ENCODE results near the gene RBM17. TPM values are rescaled to one million over a fixed set of nuclear protein-coding genes. Genes with fewer than 3 reads are reported as not detected.

The RBM17 gene
- total RNA-seq, 2 donors from 2014 or later = 54.5 to 57.0 TPM

- intact Hi-C loops (cut with DNase I) = no loop called here
- Histone ChIP-seq H3K4me1 (peaks cover 52% of the 10 kb centered on the region), H3K9me3 (no peaks in the 10 kb centered on the region), H3K27me3 (no peaks in the 10 kb centered on the region), H3K36me3 (replicated peaks in 1 of 2; ENCODE audit: insufficient read depth in 1 of 2, low read depth in 2 of 2) (no peaks in the 10 kb centered on the region), H3K27ac (no peak overlapping the region), H3K4me3 (no peak overlapping the region)
- WGBS, 2 donors = 66 to 72% methylated on average over 2 of the region's 2 CpGs
- DNase-seq (no peak), ATAC-seq (no peak)
- TF ChIP-seq POLR2A (IDR thresholded peaks at IDR 0.05) (no peak), CTCF (IDR thresholded peaks at IDR 0.05) (no peak)
Measured at GRCh38 chr10:6092731-6093130, 3.9 kb downstream of the RBM17 start.

DNA sequence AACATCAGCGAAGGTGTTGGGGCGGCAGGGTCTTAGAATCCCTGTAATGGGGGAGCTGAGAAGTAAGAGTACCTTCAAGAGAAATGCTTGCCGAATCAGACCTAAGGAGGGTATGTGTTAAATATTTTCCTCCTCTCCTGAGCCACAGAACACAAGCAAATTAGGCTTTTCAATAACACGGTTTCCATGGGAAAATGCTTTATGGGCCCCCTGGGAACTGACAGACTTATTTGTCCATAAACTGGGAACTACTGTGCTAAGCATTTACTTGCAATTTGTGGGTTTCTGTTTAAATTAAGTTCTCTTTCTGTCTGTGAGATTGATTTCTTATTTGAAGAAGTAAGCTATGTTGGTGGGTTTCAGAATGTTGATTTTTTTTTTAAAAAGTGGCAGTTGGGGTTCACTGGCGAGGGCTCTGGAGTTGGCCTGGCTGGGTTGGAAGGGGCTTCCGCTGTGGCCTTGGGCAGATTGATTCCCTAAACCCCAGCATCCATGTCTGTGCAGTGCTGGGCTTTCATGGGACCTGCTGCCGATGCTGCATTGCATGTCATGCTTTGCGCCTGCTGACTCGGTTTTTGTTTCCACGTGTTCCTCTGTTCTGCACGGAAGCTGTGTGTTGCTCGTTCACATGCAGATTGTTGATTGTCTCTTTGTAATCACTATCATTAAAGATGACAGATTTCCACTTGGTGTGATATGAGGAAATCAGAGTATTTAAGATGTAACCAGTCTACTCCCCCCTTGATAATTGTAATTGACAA is 7.2 kb downstream of the RBM17 start:
- no peak for DNase-seq
- Histone ChIP-seq H3K9me3 (no peaks in the 10 kb centered on the region), H3K4me1 (peaks cover 37% of the 10 kb centered on the region), H3K27me3 (no peaks in the 10 kb centered on the region), H3K36me3 (replicated peaks in 1 of 2; ENCODE audit: insufficient read depth in 1 of 2, low read depth in 2 of 2) (no peaks in the 10 kb centered on the region), H3K27ac (no peak overlapping the region), H3K4me3 (no peak overlapping the region)
- no peak for TF ChIP-seq CTCF (IDR thresholded peaks at IDR 0.05)
- no peak for TF ChIP-seq POLR2A (IDR thresholded peaks at IDR 0.05)
- intact Hi-C loops (cut with DNase I) = no loop called here
- no peak for ATAC-seq
- WGBS, 2 donors = 75% methylated on average over 12 of the region's 12 CpGs

DNA sequence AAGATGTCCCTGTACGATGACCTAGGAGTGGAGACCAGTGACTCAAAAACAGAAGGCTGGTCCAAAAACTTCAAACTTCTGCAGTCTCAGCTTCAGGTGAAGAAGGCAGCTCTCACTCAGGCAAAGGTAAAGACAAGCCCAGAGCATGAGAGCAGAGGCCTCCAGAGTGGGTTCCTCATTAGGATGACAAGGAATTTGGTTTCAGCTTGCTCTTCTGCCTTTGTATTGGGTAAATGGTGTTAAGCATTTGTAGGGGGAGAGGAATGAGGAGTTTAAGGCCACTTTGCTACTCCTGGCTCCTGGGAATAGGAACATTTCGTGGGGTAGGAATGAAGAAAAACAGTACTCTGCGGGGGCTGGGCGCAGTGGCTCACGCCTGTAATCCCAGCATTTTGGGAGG is 8.2 kb downstream of the RBM17 start:
- no peak for DNase-seq
- no peaks in the 10 kb centered on the region for H3K9me3 ChIP-seq
- H3K27me3 ChIP-seq = no peaks in the 10 kb centered on the region
- no peak overlapping the region for H3K27ac ChIP-seq
- no peak overlapping the region for H3K4me3 ChIP-seq
- ATAC-seq = no peak
- WGBS, 2 donors = 92 to 94% methylated on average over 5 of the region's 5 CpGs
- peaks cover 0 to 7% of the 10 kb centered on the region in 2 donors for H3K36me3 ChIP-seq (replicated peaks in 1 of 2; ENCODE audit: insufficient read depth in 1 of 2, low read depth in 2 of 2)
- TF ChIP-seq POLR2A (IDR thresholded peaks at IDR 0.05) = no peak
- H3K4me1 ChIP-seq = peaks cover 26% of the 10 kb centered on the region
- intact Hi-C loops (cut with DNase I) = no loop called here

GRCh38 chr10:6098156-6098555 is 9.3 kb downstream of the RBM17 start:
- WGBS, 2 donors = 84 to 85% methylated on average over 7 of the region's 7 CpGs

DNA sequence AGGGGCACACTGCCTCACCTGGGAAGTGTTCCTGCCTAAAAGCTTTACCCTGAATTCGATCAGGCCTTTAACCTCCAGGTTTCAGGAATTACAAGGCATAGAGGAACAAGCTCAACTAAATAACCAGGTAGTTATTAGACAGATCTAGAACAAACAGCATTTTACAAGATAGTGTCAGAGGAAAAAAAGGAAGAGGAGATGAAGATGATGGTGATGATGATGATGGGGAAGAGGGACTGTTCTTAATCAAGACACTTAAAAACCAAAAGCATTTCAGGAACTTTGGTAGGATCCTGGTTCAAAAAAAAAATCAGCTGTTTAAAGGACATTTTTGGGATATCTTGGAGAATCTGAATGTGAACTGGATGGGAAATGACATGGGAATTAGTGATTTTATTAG is 11.5 kb downstream of the RBM17 start:
- intact Hi-C loops (cut with DNase I) = no loop called here
- H3K36me3 ChIP-seq (replicated peaks in 1 of 2; ENCODE audit: insufficient read depth in 1 of 2, low read depth in 2 of 2) = peaks cover 0 to 16% of the 10 kb centered on the region in 2 donors
- no peak for TF ChIP-seq CTCF (IDR thresholded peaks at IDR 0.05)
- no peak overlapping the region for H3K4me3 ChIP-seq
- peaks cover 10% of the 10 kb centered on the region for H3K4me1 ChIP-seq
- no peak overlapping the region for H3K27ac ChIP-seq
- no peak for DNase-seq
- ATAC-seq = no peak
- no peaks in the 10 kb centered on the region for H3K9me3 ChIP-seq
- WGBS, 2 donors = 67 to 83% methylated on average over 1 of the region's 1 CpG
- no peaks in the 10 kb centered on the region for H3K27me3 ChIP-seq

More at GRCh38 chr10:6098156-6098555, 9.3 kb downstream of the RBM17 start:
- H3K36me3 ChIP-seq (replicated peaks in 1 of 2; ENCODE audit: insufficient read depth in 1 of 2, low read depth in 2 of 2) = peaks cover 0 to 15% of the 10 kb centered on the region in 2 donors
- no peak overlapping the region for H3K27ac ChIP-seq
- no peaks in the 10 kb centered on the region for H3K27me3 ChIP-seq
- DNase-seq (no peak), ATAC-seq (no peak)
- TF ChIP-seq POLR2A (IDR thresholded peaks at IDR 0.05) (no peak), CTCF (IDR thresholded peaks at IDR 0.05) (no peak)
- H3K9me3 ChIP-seq = no peaks in the 10 kb centered on the region
- peaks cover 18% of the 10 kb centered on the region for H3K4me1 ChIP-seq
- intact Hi-C loops (cut with DNase I) = no loop called here
- no peak overlapping the region for H3K4me3 ChIP-seq
